Neuronal stem cell (in vitro differentiated cells): ENCODE data around the gene SLIT3.

Experiments
- DNase-seq: peaks from one replicate; pipeline ENCODE4 v3.0.0-alpha.2; 2013; ENCODE audit warnings: low spot score
- H2AFZ ChIP-seq: one replicate; pipeline ENCODE4 v1.6.1; 2013; ENCODE audit warnings: mild to moderate bottlenecking, low read length, inconsistent platforms
- H2AK5ac ChIP-seq: 2 replicates; pipeline ENCODE4 v1.6.1; 2013; ENCODE audit warnings: low read depth, mild to moderate bottlenecking, inconsistent platforms, low read length, moderate library complexity, mixed read lengths
- H2BK120ac ChIP-seq: 2 replicates; pipeline ENCODE4 v1.6.1; 2013; ENCODE audit warnings: low read depth, mild to moderate bottlenecking, inconsistent platforms, low read length, moderate library complexity, mixed read lengths
- H2BK12ac ChIP-seq: one replicate; pipeline ENCODE4 v1.6.1; 2013; ENCODE audit warnings: low read length, inconsistent platforms
- H2BK15ac ChIP-seq: 2 replicates; pipeline ENCODE4 v1.6.1; 2013; ENCODE audit warnings: mild to moderate bottlenecking, low read length, inconsistent platforms, mixed read lengths
- H2BK5ac ChIP-seq: one replicate; pipeline ENCODE4 v1.6.1; 2013; ENCODE audit warnings: inconsistent platforms, mild to moderate bottlenecking, low read length, moderate library complexity
- H3K14ac ChIP-seq: one replicate; pipeline ENCODE4 v1.6.1; 2013; ENCODE audit warnings: low read length, inconsistent platforms
- H3K18ac ChIP-seq: 2 replicates; pipeline ENCODE4 v1.6.1; 2013; ENCODE audit warnings: low read length, inconsistent platforms
- H3K23ac ChIP-seq: 2 replicates; pipeline ENCODE4 v1.6.1; 2013; ENCODE audit warnings: low read depth, mild to moderate bottlenecking, mixed read lengths, low read length, inconsistent platforms; ENCODE audit not compliant: poor library complexity
- H3K27ac ChIP-seq: replicated peaks from 3 replicates; pipeline ENCODE4 v1.5.1; 2013; ENCODE audit warnings: low read length, inconsistent platforms
- H3K27me3 ChIP-seq, 3 experiments: 2 replicates each; pipeline ENCODE4 v1.6.1; 2013; ENCODE audit warnings: low read length in 3 of 3, mild to moderate bottlenecking in 2 of 3, inconsistent platforms in 1 of 3, low read depth in 1 of 3, mixed read lengths in 1 of 3, moderate library complexity in 1 of 3; ENCODE audit not compliant: control insufficient read depth in 3 of 3, insufficient read depth in 3 of 3
- H3K36me3 ChIP-seq, 2 donors: replicated peaks in 1 of 2; 2 replicates each; pipeline ENCODE4 v1.6.1; 2013; ENCODE audit warnings: low read length in 2 of 2; ENCODE audit not compliant: control insufficient read depth in 2 of 2, insufficient read depth in 2 of 2
- H3K4ac ChIP-seq: 2 replicates; pipeline ENCODE4 v1.6.1; 2013; ENCODE audit warnings: inconsistent platforms, mild to moderate bottlenecking, low read length, moderate library complexity
- H3K4me1 ChIP-seq, 2 donors: 1 replicate in 1 of 2; 2 replicates in 1 of 2; pipeline ENCODE4 v1.6.1; 2013; ENCODE audit warnings: low read length in 2 of 2, low read depth in 1 of 2; ENCODE audit not compliant: control insufficient read depth in 2 of 2, insufficient read depth in 1 of 2
- H3K4me2 ChIP-seq: one replicate; pipeline ENCODE4 v1.6.1; 2013; ENCODE audit warnings: mild to moderate bottlenecking, low read length, inconsistent platforms; ENCODE audit not compliant: insufficient read depth, poor library complexity, severe bottlenecking
- H3K4me3 ChIP-seq, 2 donors: 2 replicates each; pipeline ENCODE4 v1.5.1; 2013; ENCODE audit warnings: low read length in 2 of 2, mild to moderate bottlenecking in 2 of 2, inconsistent platforms in 1 of 2, moderate library complexity in 1 of 2
- H3K79me1 ChIP-seq: one replicate; pipeline ENCODE4 v1.6.1; 2013; ENCODE audit warnings: low read depth, mild to moderate bottlenecking, inconsistent platforms, low read length, moderate library complexity
- H3K9ac ChIP-seq: one replicate; pipeline ENCODE4 v1.6.1; 2013; ENCODE audit warnings: mild to moderate bottlenecking, low read depth, low read length, inconsistent platforms; ENCODE audit not compliant: poor library complexity
- H3K9me3 ChIP-seq, 2 donors: replicated peaks in 1 of 2; 2 replicates each; pipeline versions ENCODE3 to v1.6.1; 2013; ENCODE audit warnings: low read length in 2 of 2, mild to moderate bottlenecking in 2 of 2, inconsistent platforms in 1 of 2, low read depth in 1 of 2, mixed read lengths in 1 of 2, moderate library complexity in 1 of 2; ENCODE audit not compliant: control insufficient read depth in 2 of 2, insufficient read depth in 1 of 2
- H4K8ac ChIP-seq: one replicate; pipeline ENCODE4 v1.6.1; 2013; ENCODE audit warnings: low read depth, mild to moderate bottlenecking, inconsistent platforms, low read length, moderate library complexity
- H4K91ac ChIP-seq: one replicate; pipeline ENCODE4 v1.6.1; 2013; ENCODE audit warnings: low read length, low read depth, mild to moderate bottlenecking, inconsistent platforms; ENCODE audit not compliant: poor library complexity
- WGBS, 2 donors: extraction: QIAGEN DNeasy Blood & Tissue Kit; methylation state at CpG; one replicate each; pipeline ENCODE4 v1.1.7; 2013; ENCODE audit warnings: missing lambda C conversion rate in 2 of 2, mixed read lengths in 1 of 2; ENCODE audit not compliant: insufficient read length in 2 of 2, insufficient replicate concordance in 1 of 2; ENCODE audit errors: extremely low coverage in 2 of 2; 5-methylcytosine and 5-hydroxymethylcytosine counted together

The SLIT3 gene

GRCh38 chr5:169116961-169117461, 183.9 kb downstream of the SLIT3 start:
- Histone ChIP-seq H4K91ac (no peak overlapping the region), H3K4me2 (no peak overlapping the region), H2AFZ (no peak overlapping the region), H2BK12ac (no peak overlapping the region), H3K27me3 (no peaks in the 10 kb centered on the region), H3K4me3 (no peak overlapping the region), H3K9me3 (no peaks in the 10 kb centered on the region), H3K18ac (no peak overlapping the region), H3K9ac (no peak overlapping the region), H3K23ac (no peak overlapping the region), H2BK5ac (no peak overlapping the region), H3K79me1 (no peaks in the 10 kb centered on the region), H2AK5ac (no peak overlapping the region), H3K4ac (no peak overlapping the region), H3K27ac (no peak overlapping the region), H3K14ac (no peak overlapping the region), H2BK15ac (no peak overlapping the region), H3K4me1 (peaks cover 0 to 4% of the 10 kb centered on the region in 2 donors), H2BK120ac (no peak overlapping the region), H4K8ac (no peak overlapping the region), H3K36me3 (no peaks in the 10 kb centered on the region)
- DNase-seq = no peak
- WGBS, 2 donors = no CpG with 5 or more reads among the region's 6 CpGs

- no peak overlapping the region for H4K91ac ChIP-seq
- H3K9me3 ChIP-seq = peaks cover 0 to 2% of the 10 kb centered on the region in 2 donors
- no peak overlapping the region for H2BK12ac ChIP-seq
- no peak overlapping the region for H3K4me2 ChIP-seq
- no peak overlapping the region for H3K18ac ChIP-seq
- no peak overlapping the region for H3K14ac ChIP-seq
- H3K4ac ChIP-seq = no peak overlapping the region
- H3K23ac ChIP-seq = no peak overlapping the region
- H3K27ac ChIP-seq = no peak overlapping the region
- WGBS, 2 donors = no CpG with 5 or more reads among the region's 6 CpGs
- H2BK15ac ChIP-seq = no peak overlapping the region
- H2AFZ ChIP-seq = no peak overlapping the region
- peaks cover 0 to 4% of the 10 kb centered on the region in 2 donors for H3K4me1 ChIP-seq
- no peak overlapping the region for H3K4me3 ChIP-seq
- no peak for DNase-seq
- H4K8ac ChIP-seq = no peak overlapping the region
- no peaks in the 10 kb centered on the region for H3K27me3 ChIP-seq
- no peaks in the 10 kb centered on the region for H3K79me1 ChIP-seq
- H2AK5ac ChIP-seq = no peak overlapping the region
- H3K9ac ChIP-seq = no peak overlapping the region
- H2BK120ac ChIP-seq = no peak overlapping the region
- H3K36me3 ChIP-seq = no peaks in the 10 kb centered on the region
- H2BK5ac ChIP-seq = no peak overlapping the region
Observed at GRCh38 chr5:169115461-169116124, 185.3 kb downstream of the SLIT3 start.

GRCh38 chr5:169114466-169115065, 186.4 kb downstream of the SLIT3 start:
- DNase-seq = no peak
- Histone ChIP-seq H3K27ac (no peak overlapping the region), H2BK15ac (no peak overlapping the region), H3K4me1 (peaks cover 0 to 4% of the 10 kb centered on the region in 2 donors), H2BK12ac (no peak overlapping the region), H3K9ac (no peak overlapping the region), H2BK5ac (no peak overlapping the region), H4K8ac (no peak overlapping the region), H3K4me3 (no peak overlapping the region), H3K79me1 (no peaks in the 10 kb centered on the region), H2AFZ (no peak overlapping the region), H3K18ac (no peak overlapping the region), H2BK120ac (no peak overlapping the region), H3K27me3 (no peaks in the 10 kb centered on the region), H3K4me2 (no peak overlapping the region), H4K91ac (no peak overlapping the region), H3K36me3 (no peaks in the 10 kb centered on the region), H2AK5ac (no peak overlapping the region), H3K14ac (no peak overlapping the region), H3K9me3 (peaks cover 0 to 2% of the 10 kb centered on the region in 2 donors), H3K23ac (no peak overlapping the region), H3K4ac (no peak overlapping the region)
- WGBS, 2 donors = no CpG with 5 or more reads among the region's 7 CpGs

- WGBS, 2 donors = no CpG with 5 or more reads among the region's 5 CpGs
- Histone ChIP-seq H2BK120ac (no peak overlapping the region), H3K36me3 (no peaks in the 10 kb centered on the region), H3K4me2 (no peak overlapping the region), H2BK12ac (no peak overlapping the region), H3K23ac (no peak overlapping the region), H3K9ac (no peak overlapping the region), H4K8ac (no peak overlapping the region), H4K91ac (no peak overlapping the region), H3K4me3 (no peak overlapping the region), H3K14ac (no peak overlapping the region), H3K9me3 (peaks cover 0 to 2% of the 10 kb centered on the region in 2 donors), H2BK5ac (no peak overlapping the region), H2AK5ac (no peak overlapping the region), H2AFZ (no peak overlapping the region), H3K4me1 (peaks cover 0 to 4% of the 10 kb centered on the region in 2 donors), H3K79me1 (no peaks in the 10 kb centered on the region), H3K18ac (no peak overlapping the region), H3K4ac (no peak overlapping the region), H3K27ac (no peak overlapping the region), H3K27me3 (no peaks in the 10 kb centered on the region), H2BK15ac (no peak overlapping the region)
- DNase-seq = no peak
Observed at GRCh38 chr5:169112016-169112415, 188.9 kb downstream of the SLIT3 start.
